HG03045 (cell line): Measurements from ENCODE around the gene C2orf92.

Source experiments
- ATAC-seq: cut with Tn5 transposase; IDR thresholded peaks from one replicate; pipeline ENCODE4 v1.9.1; 2021; ENCODE audit warnings: mild to moderate bottlenecking, moderate library complexity; ENCODE audit not compliant: unreplicated experiment

The C2orf92 gene

DNA sequence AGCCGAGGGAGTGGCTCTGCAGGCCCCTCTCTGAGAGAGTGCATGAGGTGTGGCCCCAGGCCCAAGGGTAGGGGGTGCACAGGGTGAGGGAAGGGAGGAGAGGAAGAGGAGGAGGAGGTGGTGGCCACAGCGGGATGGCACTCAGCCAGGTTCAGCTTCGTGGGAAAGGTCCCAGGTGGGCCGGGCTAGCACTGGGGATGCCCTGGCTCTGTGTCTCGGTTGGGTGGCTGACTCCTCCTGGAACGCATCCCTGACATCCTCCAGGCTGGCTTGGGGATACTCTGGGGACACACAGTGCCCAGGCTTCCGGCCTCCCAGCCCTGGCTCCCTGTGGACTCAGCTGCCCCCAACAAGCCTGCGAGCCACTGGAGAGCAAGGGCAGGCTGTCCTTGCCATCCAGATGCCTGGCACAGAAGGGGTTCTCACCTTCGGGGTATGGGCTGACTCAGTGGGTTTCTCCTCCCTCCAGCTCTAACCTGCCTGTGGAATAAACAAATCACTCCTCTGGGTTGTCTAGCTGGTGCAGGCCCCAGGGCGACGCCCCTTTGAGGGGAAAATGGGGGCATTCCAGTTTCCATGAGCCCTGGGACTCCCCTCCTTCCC, 43.3 kb downstream of the C2orf92 start:
- no peak for ATAC-seq

DNA sequence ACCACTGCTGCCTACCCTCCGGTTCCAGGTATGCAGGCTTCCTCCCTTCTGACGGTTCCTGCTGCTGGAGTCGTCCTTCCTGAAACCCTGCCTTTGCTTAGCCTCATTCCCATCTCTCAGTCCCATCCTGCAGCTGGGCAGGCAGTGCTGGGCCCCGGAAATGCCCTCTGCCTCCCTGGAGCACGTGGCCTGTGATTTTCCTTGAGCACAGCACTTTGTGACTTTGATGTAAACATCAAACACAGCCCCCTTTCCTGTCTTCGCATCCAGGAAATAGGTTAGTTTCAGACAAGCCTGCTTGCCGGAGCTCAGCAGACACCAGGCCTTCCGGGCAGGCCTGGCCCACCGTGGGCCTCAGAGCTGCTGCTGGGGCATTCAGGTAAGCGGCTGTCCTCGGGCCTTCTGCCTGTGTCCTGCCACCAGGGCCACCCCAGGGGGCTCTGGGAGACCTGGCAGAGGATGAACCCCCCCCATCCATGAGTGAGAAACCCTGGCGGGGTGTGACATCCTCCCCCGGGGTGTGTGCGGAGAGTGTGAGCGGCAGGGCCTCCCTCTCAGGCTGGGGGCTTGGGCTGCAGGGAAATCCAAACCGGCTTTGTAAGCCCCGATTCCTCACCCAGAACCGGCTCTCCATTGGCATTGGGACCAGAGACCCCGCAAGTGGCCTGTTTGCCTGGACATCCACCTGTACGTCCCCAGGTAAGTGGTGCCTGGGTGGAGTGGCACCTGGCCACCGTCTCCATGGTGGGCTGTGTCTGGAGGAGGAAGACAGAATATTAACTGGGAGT, 44.0 kb downstream of the C2orf92 start, which contains the start of gene ZAP70:
ZAP70 (plus strand) TSS at position 281 of the 788 bp plus-strand sequence. CDS start 10,461 bp downstream, outside the sequence.
- no peak for ATAC-seq

DNA sequence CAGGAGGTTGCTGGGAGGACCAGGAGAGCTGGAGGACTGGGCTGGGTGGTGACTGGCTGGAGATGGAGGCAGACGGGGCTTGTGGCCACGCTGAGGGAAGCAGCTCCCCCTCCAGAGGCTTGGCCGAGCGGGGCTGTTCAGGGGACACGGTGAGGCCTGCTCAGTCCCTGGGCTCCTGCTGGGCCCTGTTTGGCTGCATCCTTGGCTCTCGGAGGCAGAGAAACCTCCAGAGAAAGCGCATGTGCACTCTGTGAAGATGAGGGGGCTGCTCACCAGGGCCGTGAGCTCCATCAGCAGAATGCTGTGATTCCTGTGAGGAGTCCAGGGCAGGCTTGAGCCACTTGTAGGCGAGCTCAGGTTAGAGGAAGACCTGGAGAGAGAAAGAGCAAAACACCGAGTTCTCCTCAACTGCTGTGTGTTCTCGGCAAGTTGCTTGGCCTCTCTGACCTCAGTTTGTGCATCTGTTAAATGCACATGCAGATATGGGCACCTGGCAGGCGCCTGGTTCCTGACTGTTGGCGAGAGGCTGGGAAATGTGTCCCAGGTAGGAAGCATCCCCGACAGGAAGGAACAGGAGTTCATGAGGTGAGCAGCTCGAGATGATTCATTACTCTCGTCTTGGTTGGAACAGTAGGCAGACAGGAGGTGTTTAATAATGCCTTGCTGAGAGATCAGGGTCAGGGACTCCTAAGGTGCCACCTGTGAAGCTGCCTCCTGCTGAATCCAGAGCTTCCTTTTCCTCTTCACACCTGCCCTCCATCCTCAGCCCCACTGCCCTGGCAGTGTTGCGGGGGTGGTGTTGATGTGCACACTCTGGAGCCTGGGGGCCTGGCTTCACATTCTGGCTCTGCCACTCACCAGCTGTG, 44.8 kb downstream of the C2orf92 start:
- no peak for ATAC-seq

DNA sequence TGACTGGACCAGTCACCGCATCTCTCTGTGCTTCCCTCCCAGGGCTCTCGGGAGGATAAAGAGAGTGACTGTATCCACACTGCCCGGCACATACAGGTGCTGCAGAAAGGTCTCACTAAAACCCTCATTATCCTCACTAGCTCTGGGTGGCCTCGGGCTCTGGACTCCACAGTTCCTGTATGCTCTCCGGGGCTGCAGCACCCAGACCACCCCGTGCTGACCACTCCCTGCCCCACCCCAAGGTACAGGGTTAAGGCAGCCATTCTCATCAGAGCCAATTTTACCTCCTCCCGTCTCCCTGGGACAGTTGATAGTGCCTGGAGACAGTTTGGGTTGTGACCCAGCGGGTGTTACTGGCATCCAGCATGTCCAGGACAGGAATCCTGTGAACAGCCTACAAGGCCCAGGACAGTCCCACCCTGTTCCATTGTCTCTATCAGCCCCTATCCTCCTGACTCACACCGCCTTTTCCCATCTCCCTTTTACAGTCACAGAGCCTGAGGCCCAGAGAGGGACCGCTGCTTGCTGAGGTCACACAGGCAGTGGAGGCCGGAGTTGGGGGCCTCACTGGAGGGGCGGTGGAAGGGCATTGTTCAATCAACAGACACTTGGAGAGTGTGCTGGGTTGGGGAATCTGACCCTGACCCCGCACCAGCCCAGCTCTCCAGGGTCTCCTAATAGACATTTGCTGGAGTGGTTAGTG, 45.6 kb downstream of the C2orf92 start:
- ATAC-seq = no peak

DNA sequence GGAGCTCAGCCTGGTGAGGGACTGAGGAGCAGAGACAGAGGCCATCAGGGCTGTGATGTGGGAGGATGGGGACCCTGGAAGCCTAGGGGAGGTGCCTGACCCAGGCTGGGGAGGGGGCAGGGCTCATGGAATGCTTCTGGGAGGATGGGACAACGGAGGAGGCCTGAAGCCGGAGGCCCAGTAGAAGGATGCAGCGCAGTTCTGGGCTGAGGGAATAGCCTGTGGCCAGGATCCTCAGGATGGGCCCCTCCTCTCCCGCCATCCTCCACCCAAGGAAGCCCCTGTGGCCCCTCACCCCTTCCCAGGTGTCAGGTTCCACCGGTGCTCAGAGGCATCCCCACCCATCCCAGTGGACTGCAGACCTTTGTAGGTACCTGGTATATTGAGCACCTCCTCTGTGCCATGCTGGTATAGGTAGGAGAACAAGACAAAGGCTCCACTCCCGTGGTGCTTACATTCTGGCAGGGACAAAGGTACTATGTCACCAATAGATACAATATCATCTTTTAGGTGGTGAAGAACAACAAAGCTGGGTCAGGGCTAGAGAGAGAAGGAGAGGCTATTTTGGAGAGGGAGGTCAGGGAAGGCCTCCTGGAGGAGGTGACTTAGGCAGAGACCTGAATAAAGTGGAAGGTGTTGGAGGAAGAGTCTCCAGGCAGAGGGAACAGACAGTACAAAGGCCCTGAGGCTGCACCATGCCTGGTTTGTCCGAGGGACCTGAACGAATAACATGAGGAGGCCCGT, 46.6 kb downstream of the C2orf92 start:
- ATAC-seq = no peak

DNA sequence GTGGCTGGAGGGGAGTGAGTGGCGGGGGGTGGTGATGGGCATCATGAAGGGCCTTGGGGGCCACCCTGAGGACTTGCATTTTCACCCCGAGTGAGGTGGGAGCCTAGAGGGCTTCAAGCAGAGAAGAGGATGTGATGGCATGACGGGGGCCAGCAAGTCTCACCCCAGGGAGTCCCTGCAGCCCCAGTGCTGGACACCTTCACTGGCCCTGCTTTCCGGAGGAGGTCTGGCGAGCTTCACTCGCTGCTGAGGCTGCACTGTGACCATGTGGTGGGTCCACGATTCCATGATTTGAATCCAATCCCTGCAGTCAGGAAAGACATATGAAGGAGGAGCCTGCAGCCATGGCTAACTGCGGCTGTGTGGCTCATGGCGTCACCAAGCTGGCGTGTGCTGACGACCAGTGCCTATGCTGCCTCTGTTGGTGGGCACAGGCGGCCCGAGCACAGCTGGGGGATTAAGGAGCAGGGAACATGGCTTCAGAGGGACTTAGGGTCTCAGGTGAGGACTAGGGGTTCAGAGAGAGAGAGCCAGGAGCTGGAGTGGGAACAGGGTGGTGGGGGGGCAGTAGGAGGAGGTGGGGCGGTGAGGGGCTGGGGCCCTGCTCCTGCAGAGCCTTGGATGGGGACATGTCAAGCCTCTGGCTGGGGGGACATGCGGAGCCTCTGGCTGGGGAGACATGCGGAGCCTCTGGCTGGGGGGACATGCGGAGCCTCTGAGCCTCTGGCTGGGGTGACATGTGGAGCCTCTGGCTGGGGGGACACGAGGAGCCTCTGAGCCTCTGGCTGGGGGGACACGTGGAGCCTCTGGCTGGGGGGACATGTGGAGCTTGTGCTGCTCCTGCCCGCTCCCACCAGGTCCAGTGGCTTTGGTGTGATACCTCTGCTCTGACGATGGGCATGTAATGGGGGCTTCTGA, 47.4 kb downstream of the C2orf92 start:
- ATAC-seq = no peak

DNA sequence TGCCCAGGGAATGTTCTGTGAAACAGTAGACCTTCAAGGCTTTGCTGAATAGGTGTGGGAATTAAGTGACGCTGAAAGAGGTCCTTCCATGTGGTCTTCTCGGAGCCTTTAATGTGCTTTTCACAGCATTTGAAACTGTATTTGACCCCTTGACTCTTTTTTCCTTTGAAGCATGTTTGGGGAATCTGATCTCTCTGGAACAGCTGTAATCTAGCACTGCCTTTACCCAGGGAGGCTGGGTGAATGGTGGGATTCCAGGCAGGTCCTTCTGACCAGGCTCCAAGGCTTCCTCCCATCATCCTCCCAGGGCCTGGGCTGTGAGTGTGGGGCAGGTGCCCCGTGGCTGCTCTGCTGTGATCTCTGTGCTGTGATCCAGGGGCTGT, 48.1 kb downstream of the C2orf92 start:
- no peak for ATAC-seq

DNA sequence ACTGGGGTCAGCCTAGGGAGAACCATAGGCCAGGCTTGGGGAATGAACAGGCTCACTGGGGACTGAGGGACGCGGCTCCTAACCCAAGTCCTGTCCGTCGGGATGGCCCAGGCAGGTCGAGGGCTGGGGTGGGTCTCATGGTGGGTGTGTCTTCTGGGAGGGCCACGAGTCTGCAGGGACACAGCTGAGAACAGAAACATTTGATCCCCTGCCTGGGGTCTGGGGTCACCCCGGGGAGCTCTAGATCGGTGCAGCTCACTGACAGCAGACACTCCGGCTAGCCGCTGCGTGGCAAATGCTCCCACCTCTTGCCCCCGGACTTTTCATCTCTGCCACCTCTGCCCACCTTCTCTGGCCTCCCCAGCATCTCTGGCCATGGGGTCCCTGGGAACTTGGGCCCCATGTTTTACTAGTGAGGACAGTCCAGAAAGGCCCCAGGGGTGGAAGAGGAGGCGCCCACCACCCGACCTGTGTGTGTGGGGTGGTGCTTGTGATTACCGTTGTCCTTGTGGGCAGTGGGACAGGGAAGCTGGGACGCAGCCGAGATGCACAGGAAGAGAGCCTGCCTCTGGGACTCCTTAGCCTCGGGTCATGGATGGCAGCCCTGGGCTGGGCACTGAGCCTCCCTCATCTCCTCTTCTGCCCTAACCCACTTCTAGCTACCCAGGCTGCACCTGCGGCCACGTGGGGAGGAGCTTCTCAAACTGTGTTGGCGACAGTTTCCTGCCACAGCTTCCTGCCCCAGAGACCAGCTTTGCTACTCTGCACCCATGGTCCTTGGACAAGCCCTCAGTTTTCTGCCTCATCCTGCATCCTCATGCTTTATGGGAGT, 48.8 kb downstream of the C2orf92 start:
- ATAC-seq = no peak

DNA sequence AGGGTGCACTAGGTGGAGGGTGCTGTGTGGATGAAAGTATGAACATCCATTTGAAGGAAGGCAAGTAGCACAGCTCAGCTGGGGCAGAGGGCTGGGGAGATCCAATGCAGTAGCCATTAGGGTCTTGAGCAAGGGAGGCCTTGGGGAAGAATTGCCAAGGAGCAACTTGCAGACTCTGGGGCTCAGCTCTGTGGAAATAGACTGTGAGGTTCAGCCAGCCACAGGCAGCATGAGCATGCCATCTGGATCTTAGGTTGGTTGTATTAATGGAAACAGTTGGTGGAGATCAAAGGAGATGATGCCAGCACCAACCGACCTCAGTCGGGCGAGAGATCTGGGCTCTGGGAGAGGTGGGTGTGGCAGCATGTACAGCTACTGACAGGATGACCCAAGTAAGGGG, 49.4 kb downstream of the C2orf92 start:
- ATAC-seq = no peak

DNA sequence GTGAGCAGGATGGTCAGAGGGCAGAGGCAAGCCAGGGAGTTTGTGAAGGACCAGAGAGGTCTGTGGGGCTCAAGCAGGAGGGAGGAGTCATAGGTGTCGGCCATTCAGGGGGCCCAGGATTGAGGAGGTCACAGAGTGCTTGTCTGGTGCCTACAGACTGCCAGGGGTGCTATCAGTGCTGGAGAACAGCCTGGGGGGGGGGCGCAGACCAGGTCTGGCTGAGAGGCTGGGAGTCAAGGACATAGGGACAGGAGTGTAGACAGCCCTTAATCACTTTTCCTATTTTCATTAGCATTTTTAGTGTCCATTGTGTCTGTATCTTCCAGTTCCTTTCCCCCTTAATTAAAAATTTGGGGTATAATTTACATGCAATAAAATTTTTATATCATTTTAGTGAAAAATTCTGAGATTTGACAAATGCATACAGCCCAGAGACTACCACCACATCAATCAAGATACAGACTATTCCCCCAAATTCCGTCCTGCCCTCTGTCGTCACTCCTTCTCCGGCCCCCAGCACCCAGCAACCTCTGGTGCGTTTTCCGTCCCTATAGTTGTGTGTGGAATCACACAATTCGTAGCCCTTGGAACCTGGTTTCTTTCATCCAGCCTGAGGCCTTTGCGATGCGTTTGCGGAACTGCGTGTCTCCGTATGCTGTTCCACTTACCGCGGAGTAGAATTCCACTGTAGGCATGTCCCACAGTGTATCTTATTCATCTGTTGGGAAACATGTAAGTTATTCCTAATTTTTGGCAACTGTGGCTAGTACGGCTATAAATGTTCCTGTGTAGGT, 50.0 kb downstream of the C2orf92 start:
- no peak for ATAC-seq

DNA sequence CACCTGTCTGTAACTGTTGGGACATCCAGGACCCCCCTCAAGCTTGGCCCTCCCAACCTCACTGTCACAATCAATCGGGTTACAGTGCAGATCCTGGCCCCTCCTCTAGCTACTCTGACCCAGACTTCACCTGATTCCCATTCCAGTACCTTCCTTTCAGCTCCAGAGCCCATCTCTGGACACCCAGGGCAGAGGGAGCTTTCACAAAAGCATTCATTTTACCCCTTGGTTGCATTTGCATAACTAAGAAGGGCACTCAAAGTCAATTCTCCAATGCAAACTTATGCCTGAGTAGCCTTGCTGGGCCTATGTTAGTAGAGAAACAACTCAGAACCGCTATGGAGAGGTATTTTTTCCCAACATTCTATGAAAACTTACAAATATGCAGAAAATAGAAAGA, 51.2 kb downstream of the C2orf92 start:
- ATAC-seq = no peak

DNA sequence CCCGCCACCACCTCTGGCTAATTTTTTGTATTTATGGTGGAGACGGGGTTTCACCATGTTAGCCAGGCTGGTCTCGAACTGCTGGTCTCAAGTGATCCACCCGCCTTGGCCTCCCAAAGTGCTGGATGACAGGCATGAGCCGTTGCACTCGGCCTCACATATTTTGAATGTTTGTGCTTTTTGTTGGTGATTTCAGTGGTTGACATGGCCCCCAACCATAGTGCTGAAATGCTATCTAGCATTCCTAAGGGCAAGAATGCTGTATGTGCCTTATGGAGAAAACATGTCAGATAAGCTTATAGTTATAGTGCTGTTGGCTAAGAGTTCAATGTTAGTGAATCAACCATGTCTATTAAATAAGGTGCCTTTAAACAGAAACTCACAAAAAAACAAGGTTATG, 52.7 kb downstream of the C2orf92 start:
- ATAC-seq = no peak

DNA sequence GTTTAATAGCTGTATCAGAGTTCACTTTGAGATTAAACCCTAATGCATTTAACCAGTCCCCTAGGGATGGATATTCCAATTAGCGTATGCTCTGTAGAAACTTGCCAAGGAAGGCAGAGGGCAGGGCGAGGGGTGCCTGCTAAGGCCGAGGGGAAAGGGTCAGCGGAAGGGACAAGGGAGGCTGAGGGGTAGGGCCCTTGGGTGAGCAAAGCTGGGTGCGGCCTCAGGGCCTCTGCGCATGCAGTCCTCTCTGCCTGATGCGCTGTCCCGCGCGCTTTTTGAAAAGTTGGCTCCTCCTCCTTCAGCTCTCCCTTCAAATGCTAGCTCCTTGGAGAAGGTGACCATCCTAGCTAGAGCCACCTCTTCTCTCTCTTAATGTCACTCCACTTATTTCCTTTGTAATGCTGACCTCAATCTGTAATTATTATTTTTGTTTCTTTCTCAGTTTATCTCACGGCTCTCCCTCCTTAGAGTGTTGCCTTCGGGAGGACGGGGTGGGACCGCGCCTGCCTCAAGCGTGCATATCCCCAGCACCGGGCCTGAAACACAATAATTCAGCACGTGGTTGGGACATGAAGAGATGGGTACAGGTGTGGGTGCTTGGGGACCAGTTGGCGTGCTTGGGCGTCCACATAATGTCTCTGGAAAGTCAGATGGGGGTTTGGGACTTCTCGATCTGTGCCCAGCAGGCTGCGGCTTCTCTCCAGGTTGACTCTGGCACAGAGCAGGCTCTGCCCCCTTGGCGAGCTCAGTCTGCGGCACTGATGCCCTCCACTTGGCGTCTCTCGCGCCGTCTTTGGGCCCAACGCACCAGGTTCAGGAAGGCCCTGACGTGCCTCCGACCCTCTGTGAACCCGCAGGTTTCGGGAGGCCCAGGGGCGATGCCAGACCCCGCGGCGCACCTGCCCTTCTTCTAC, 53.9 kb downstream of the C2orf92 start:
- no peak for ATAC-seq

DNA sequence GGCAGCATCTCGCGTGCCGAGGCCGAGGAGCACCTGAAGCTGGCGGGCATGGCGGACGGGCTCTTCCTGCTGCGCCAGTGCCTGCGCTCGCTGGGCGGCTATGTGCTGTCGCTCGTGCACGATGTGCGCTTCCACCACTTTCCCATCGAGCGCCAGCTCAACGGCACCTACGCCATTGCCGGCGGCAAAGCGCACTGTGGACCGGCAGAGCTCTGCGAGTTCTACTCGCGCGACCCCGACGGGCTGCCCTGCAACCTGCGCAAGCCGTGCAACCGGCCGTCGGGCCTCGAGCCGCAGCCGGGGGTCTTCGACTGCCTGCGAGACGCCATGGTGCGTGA, 54.5 kb downstream of the C2orf92 start:
- ATAC-seq = no peak

DNA sequence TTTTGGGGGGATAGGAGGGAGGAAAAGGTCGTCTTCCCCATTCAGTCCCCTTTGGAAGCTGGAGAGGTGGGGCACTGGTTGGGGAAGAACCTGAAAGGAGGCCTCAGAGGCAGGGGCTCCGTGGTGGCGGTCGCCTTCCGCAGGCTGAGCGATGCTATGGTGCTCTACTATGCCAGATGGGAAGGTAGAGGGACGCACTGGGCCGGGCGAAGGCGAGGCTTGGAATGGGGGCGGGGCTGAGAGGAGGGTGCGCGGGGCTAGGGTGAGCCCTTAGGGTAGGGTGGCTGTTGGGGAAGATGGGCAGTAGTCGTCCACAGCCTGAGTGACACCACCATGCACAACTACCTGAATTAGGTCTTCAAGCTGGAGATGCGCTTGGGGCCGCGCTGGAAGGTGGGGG, 55.0 kb downstream of the C2orf92 start:
- ATAC-seq = no peak

DNA sequence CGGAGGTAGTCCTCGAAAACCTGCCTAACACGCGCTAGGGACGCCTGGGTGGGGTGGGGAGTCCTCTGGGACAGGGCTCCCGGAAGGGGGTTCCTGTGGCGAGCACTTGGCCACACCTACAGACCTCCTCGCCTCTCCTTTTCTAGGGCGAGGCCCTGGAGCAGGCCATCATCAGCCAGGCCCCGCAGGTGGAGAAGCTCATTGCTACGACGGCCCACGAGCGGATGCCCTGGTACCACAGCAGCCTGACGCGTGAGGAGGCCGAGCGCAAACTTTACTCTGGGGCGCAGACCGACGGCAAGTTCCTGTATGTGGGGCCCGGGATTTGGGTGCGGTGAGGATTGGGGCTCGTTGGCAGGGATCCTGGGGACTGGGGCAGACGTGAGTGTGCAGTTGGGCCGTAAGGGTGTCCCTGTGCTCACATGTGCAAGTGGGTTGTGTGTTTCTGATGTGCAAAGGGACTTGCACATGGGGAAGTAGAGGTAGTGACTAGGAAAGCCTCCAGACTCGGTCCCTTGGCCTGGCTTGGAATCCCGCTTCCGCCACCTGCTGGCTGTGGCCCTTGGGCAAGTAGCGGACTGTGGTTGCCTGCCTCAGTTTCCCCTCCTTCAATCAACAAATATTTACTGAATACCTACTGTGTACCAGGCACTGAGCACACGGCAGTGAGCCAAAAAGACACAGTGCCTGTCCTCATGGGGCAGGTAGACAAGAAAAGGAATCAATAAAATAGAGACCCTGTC, 55.6 kb downstream of the C2orf92 start:
- no peak for ATAC-seq
